ENCODE results near the gene COG5.

Gene COG5

GRCh38 chr7:107292591-107292990 lies 271.1 kb downstream of the COG5 start:
- Histone ChIP-seq H3K27ac (ENCODE audit: low read depth, low read length) (no peak overlapping the region), H4K20me1 (ENCODE audit: control insufficient read depth, insufficient read depth, low read depth, low read length) (no peaks in the 10 kb centered on the region), H3K4me3 (ENCODE audit: low read length) (no peak overlapping the region), H3K9me3 (ENCODE audit: control insufficient read depth, insufficient read depth, low read length) (no peaks in the 10 kb centered on the region), H3K9me2 (replicated peaks; ENCODE audit: control insufficient read depth, low read length) (no peaks in the 10 kb centered on the region), H3K27me3 (ENCODE audit: control insufficient read depth, low read length) (no peaks in the 10 kb centered on the region), H3F3A (ENCODE audit: control insufficient read depth, insufficient read depth) (no peaks in the 10 kb centered on the region), H3K4me2 (ENCODE audit: low read length) (no peak overlapping the region), H3K36me3 (ENCODE audit: control insufficient read depth, low read length) (no peaks in the 10 kb centered on the region), H3K79me2 (ENCODE audit: control insufficient read depth, low read length) (no peaks in the 10 kb centered on the region), H3K4me1 (ENCODE audit: control insufficient read depth, low read length) (no peaks in the 10 kb centered on the region)
- no peak for TF ChIP-seq EZH2phosphoT487 (IDR thresholded peaks at IDR 0.05; ENCODE audit: borderline replicate concordance, low read length)
- no peak for TF ChIP-seq CTCF (IDR thresholded peaks at IDR 0.05; ENCODE audit: low read depth, low read length, poor library complexity, severe bottlenecking)

- Histone ChIP-seq H3K4me2 (ENCODE audit: low read length) (no peak overlapping the region), H3K4me1 (ENCODE audit: control insufficient read depth, low read length) (no peaks in the 10 kb centered on the region), H4K20me1 (ENCODE audit: control insufficient read depth, insufficient read depth, low read depth, low read length) (no peaks in the 10 kb centered on the region), H3F3A (ENCODE audit: control insufficient read depth, insufficient read depth) (no peaks in the 10 kb centered on the region), H3K27ac (ENCODE audit: low read depth, low read length) (no peak overlapping the region), H3K79me2 (ENCODE audit: control insufficient read depth, low read length) (no peaks in the 10 kb centered on the region), H3K27me3 (ENCODE audit: control insufficient read depth, low read length) (no peaks in the 10 kb centered on the region), H3K36me3 (ENCODE audit: control insufficient read depth, low read length) (no peaks in the 10 kb centered on the region), H3K4me3 (ENCODE audit: low read length) (no peak overlapping the region), H3K9me2 (replicated peaks; ENCODE audit: control insufficient read depth, low read length) (no peaks in the 10 kb centered on the region), H3K9me3 (ENCODE audit: control insufficient read depth, insufficient read depth, low read length) (no peaks in the 10 kb centered on the region)
- TF ChIP-seq CTCF (IDR thresholded peaks at IDR 0.05; ENCODE audit: low read depth, low read length, poor library complexity, severe bottlenecking) (no peak), EZH2phosphoT487 (IDR thresholded peaks at IDR 0.05; ENCODE audit: borderline replicate concordance, low read length) (no peak)
These were observed 272.3 kb downstream of the COG5 start for GRCh38 chr7:107291434-107291833.

- Histone ChIP-seq H3K4me2 (ENCODE audit: low read length) (no peak overlapping the region), H3K36me3 (ENCODE audit: control insufficient read depth, low read length) (no peaks in the 10 kb centered on the region), H3K9me3 (ENCODE audit: control insufficient read depth, insufficient read depth, low read length) (no peaks in the 10 kb centered on the region), H4K20me1 (ENCODE audit: control insufficient read depth, insufficient read depth, low read depth, low read length) (no peaks in the 10 kb centered on the region), H3K9me2 (replicated peaks; ENCODE audit: control insufficient read depth, low read length) (no peaks in the 10 kb centered on the region), H3K4me3 (ENCODE audit: low read length) (no peak overlapping the region), H3F3A (ENCODE audit: control insufficient read depth, insufficient read depth) (0 out of 2 replicates have a peak, but pooled peaks cover 4% of the 10 kb centered on the region), H3K4me1 (ENCODE audit: control insufficient read depth, low read length) (no peaks in the 10 kb centered on the region), H3K27me3 (ENCODE audit: control insufficient read depth, low read length) (no peaks in the 10 kb centered on the region), H3K27ac (ENCODE audit: low read depth, low read length) (no peak overlapping the region), H3K79me2 (ENCODE audit: control insufficient read depth, low read length) (no peaks in the 10 kb centered on the region)
- TF ChIP-seq EZH2phosphoT487 (IDR thresholded peaks at IDR 0.05; ENCODE audit: borderline replicate concordance, low read length) (no peak), CTCF (IDR thresholded peaks at IDR 0.05; ENCODE audit: low read depth, low read length, poor library complexity, severe bottlenecking) (no peak)
These were observed 276.7 kb downstream of the COG5 start for GRCh38 chr7:107286751-107287621.

Measured in DOHH2 (cell line).